Mesenchymal stem cell (in vitro differentiated cells and primary cell): ENCODE measurements around the gene ADGRL3.

ENCODE experiments used
- DNase-seq: peaks from one replicate; pipeline ENCODE4 v3.0.0-alpha.2; 2013
- H2AFZ ChIP-seq: one replicate; pipeline ENCODE4 v1.6.1; 2013; ENCODE audit warnings: low read depth, mild to moderate bottlenecking, control low read depth, inconsistent platforms, low read length, moderate library complexity
- H2AK5ac ChIP-seq: 2 replicates; pipeline ENCODE4 v1.6.1; 2013; ENCODE audit warnings: low read length, moderate library complexity, mild to moderate bottlenecking, inconsistent platforms; ENCODE audit not compliant: severe bottlenecking
- H2BK120ac ChIP-seq: one replicate; pipeline ENCODE4 v1.6.1; 2013; ENCODE audit warnings: low read depth, mild to moderate bottlenecking, inconsistent platforms, low read length, moderate library complexity
- H2BK12ac ChIP-seq, 2 experiments: one replicate each; pipeline ENCODE4 v1.6.1; 2013; ENCODE audit warnings: inconsistent platforms in 2 of 2, low read length in 2 of 2, mild to moderate bottlenecking in 2 of 2, moderate library complexity in 2 of 2, control low read depth in 1 of 2
- H2BK15ac ChIP-seq: one replicate; pipeline ENCODE4 v1.6.1; 2013; ENCODE audit warnings: mild to moderate bottlenecking, low read depth, inconsistent platforms; ENCODE audit not compliant: poor library complexity, severe bottlenecking
- H2BK5ac ChIP-seq: 2 replicates; pipeline ENCODE4 v1.6.1; 2013; ENCODE audit warnings: low read depth, mild to moderate bottlenecking, low read length, control low read depth, inconsistent platforms; ENCODE audit not compliant: poor library complexity, severe bottlenecking
- H3K14ac ChIP-seq, 2 experiments: one replicate each; pipeline ENCODE4 v1.6.1; 2013; ENCODE audit warnings: inconsistent platforms in 2 of 2, low read length in 2 of 2, control low read depth in 1 of 2, mild to moderate bottlenecking in 1 of 2, moderate library complexity in 1 of 2
- H3K18ac ChIP-seq, 2 experiments: one replicate each; pipeline ENCODE4 v1.6.1; 2013; ENCODE audit warnings: inconsistent platforms in 2 of 2, low read length in 2 of 2, control low read depth in 1 of 2, low read depth in 1 of 2, mild to moderate bottlenecking in 1 of 2
- H3K23ac ChIP-seq, 2 experiments: one replicate each; pipeline ENCODE4 v1.6.1; 2013; ENCODE audit warnings: inconsistent platforms in 2 of 2, low read length in 2 of 2, mild to moderate bottlenecking in 2 of 2, moderate library complexity in 2 of 2, control low read depth in 1 of 2
- H3K27ac ChIP-seq: 2 replicates; pipeline ENCODE4 v1.5.1; 2013; ENCODE audit warnings: mild to moderate bottlenecking, moderate library complexity, low read length, control low read depth, inconsistent platforms; ENCODE audit not compliant: poor library complexity, severe bottlenecking
- H3K27me3 ChIP-seq, 2 experiments: 2 replicates each; pipeline versions ENCODE4 v1.6.1 to v1.7.0; 2013; ENCODE audit warnings: low read length in 2 of 2, mild to moderate bottlenecking in 2 of 2, moderate library complexity in 2 of 2, control low read depth in 1 of 2, inconsistent platforms in 1 of 2; ENCODE audit not compliant: control insufficient read depth in 1 of 2, insufficient read depth in 1 of 2
- H3K36me3 ChIP-seq, 2 experiments: 2 replicates each; pipeline versions ENCODE4 v1.6.1 to v1.7.0; 2013; ENCODE audit warnings: low read length in 2 of 2, control low read depth in 1 of 2, inconsistent platforms in 1 of 2, low read depth in 1 of 2, mild to moderate bottlenecking in 1 of 2; ENCODE audit not compliant: insufficient read depth in 2 of 2, control insufficient read depth in 1 of 2
- H3K4ac ChIP-seq, 2 experiments: one replicate each; pipeline ENCODE4 v1.6.1; 2013; ENCODE audit warnings: inconsistent platforms in 2 of 2, low read length in 2 of 2, mild to moderate bottlenecking in 2 of 2, moderate library complexity in 2 of 2, control low read depth in 1 of 2, low read depth in 1 of 2
- H3K4me1 ChIP-seq: 2 replicates; pipeline ENCODE4 v1.6.1; 2013; ENCODE audit warnings: low read depth, low read length, control low read depth; ENCODE audit not compliant: control insufficient read depth, insufficient read depth
- H3K4me2 ChIP-seq: 2 replicates; pipeline ENCODE4 v1.6.1; 2013; ENCODE audit warnings: low read length, mild to moderate bottlenecking, inconsistent platforms; ENCODE audit not compliant: poor library complexity, severe bottlenecking
- H3K4me3 ChIP-seq, 2 experiments: 2 replicates each; pipeline versions ENCODE4 v1.5.1 to v1.7.0; 2013; ENCODE audit warnings: low read length in 2 of 2, mild to moderate bottlenecking in 2 of 2, control low read depth in 1 of 2, low read depth in 1 of 2; ENCODE audit not compliant: insufficient read depth in 1 of 2
- H3K79me1 ChIP-seq: replicated peaks from 2 replicates; pipeline ENCODE4 v1.6.1; 2013; ENCODE audit warnings: mild to moderate bottlenecking, control low read depth, low read length, inconsistent platforms; ENCODE audit not compliant: poor library complexity, severe bottlenecking
- H3K9ac ChIP-seq: 2 replicates; pipeline ENCODE4 v1.7.0; 2013; ENCODE audit warnings: mild to moderate bottlenecking, low read length, moderate library complexity
- H3K9me3 ChIP-seq: 2 replicates; pipeline ENCODE4 v1.7.0; 2013; ENCODE audit warnings: mild to moderate bottlenecking, low read length; ENCODE audit not compliant: control insufficient read depth
- H4K8ac ChIP-seq: one replicate; pipeline ENCODE4 v1.6.1; 2013; ENCODE audit warnings: inconsistent platforms, mild to moderate bottlenecking, low read length, moderate library complexity
- H4K91ac ChIP-seq: one replicate; pipeline ENCODE4 v1.6.1; 2013; ENCODE audit warnings: mild to moderate bottlenecking, low read length, inconsistent platforms
- WGBS: methylation state at CpG from one replicate; pipeline ENCODE4 v1.1.7; 2013; ENCODE audit warnings: mixed read lengths; 5-methylcytosine and 5-hydroxymethylcytosine counted together

Gene ADGRL3

DNA sequence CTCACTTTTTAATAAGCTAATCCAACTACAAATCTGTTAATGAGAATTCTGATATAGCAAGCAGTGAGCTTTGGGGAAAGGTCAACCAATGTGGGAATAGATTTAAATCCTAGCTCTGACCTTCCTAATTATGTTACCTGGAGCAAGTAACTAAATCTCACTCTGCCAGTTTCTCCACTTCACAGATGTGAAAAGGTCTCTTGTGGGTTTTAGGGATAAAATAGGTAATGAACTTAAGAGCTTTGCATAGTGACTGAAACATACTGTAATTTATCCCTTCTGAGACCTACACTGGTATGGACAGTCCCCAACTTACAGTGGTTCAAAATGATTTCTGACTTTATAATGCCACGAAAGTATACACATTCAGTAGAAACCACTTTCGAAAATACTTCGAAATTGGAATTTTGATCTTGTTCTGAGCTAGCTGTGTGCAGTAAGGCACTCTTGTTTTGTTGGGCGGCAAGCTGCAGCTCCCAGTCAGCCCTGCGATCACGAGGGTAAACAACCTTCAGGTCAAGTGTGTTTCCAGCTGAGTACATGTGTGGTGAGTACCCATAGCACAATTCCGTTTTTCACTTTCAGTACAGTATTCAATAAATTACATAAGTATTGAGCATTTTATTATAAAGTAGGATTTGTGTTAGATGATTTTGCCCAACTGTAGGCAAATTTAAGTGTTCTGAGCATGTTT, 93.7 kb downstream of the ADGRL3 start:
- Histone ChIP-seq H2AFZ (no peak overlapping the region), H3K23ac (no peak overlapping the region), H2BK15ac (no peak overlapping the region), H3K4ac (no peak overlapping the region), H3K36me3 (no peaks in the 10 kb centered on the region), H3K9ac (no peak overlapping the region), H3K9me3 (no peaks in the 10 kb centered on the region), H4K91ac (no peak overlapping the region), H3K14ac (no peak overlapping the region), H3K18ac (no peak overlapping the region), H2BK5ac (no peak overlapping the region), H3K4me2 (no peak overlapping the region), H3K79me1 (no peaks in the 10 kb centered on the region), H2BK120ac (no peak overlapping the region), H4K8ac (no peak overlapping the region), H2BK12ac (no peak overlapping the region), H2AK5ac (no peak overlapping the region), H3K4me1 (no peaks in the 10 kb centered on the region), H3K27me3 (no peaks in the 10 kb centered on the region), H3K27ac (no peak overlapping the region), H3K4me3 (no peak overlapping the region)
- WGBS, result 98% methylated on average over 4 of the region's 7 CpGs
- DNase-seq, result no peak

DNA sequence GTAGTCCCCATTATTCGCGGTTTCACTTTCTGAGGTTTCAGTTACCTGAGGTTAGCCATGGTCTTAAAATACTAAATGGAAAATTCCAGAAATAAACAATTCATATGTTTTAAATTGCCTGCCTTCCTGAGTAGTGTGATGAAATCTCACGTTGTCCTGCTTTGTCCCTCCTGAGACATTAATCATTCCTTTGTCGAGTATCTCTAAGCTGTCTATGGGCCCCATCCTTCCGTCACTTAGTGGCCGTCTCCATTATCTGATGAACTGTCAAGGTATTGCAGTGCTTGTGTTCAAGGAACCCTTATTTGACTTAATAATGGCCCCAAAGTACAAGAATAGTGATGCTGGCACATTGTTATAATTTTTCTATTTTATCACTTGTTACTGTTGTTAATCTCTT, 94.8 kb downstream of the ADGRL3 start:
- H2AFZ ChIP-seq, result no peak overlapping the region
- no peak overlapping the region for H3K9ac ChIP-seq
- H3K9me3 ChIP-seq, result no peaks in the 10 kb centered on the region
- no peaks in the 10 kb centered on the region for H3K27me3 ChIP-seq
- no peak overlapping the region for H2BK12ac ChIP-seq
- no peak overlapping the region for H3K14ac ChIP-seq
- 85% methylated on average over 3 of the region's 6 CpGs for WGBS
- no peak for DNase-seq
- H2BK5ac ChIP-seq, result no peak overlapping the region
- no peak overlapping the region for H2AK5ac ChIP-seq
- H3K4me2 ChIP-seq, result no peak overlapping the region
- H3K18ac ChIP-seq, result no peak overlapping the region
- no peak overlapping the region for H3K4me3 ChIP-seq
- no peaks in the 10 kb centered on the region for H3K36me3 ChIP-seq
- H3K27ac ChIP-seq, result no peak overlapping the region
- no peak overlapping the region for H2BK15ac ChIP-seq
- H3K4me1 ChIP-seq, result no peaks in the 10 kb centered on the region
- no peak overlapping the region for H2BK120ac ChIP-seq
- no peak overlapping the region for H4K91ac ChIP-seq
- no peak overlapping the region for H3K23ac ChIP-seq
- no peaks in the 10 kb centered on the region for H3K79me1 ChIP-seq
- H4K8ac ChIP-seq, result no peak overlapping the region
- H3K4ac ChIP-seq, result no peak overlapping the region

DNA sequence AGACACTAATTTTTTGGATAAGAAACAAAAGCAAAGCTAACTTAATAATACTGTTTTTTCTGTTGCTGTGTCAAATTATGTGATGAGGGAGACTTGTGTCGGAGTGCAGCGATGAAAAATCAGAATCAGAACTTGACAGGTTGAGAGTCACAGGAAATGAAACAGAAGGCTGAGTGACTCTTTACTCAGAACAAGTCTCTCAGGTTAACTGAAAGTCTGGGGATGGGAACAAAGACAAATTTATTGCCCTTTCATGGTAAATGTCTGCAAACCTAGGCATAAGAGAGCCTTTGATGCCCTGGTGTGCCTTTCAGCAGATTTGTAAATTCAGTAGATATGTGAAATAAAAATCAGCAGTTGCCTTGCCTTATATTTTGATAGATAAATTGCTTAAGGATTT, 96.0 kb downstream of the ADGRL3 start:
- H3K4me2 ChIP-seq, result no peak overlapping the region
- no peak overlapping the region for H3K14ac ChIP-seq
- no peak overlapping the region for H3K23ac ChIP-seq
- no peaks in the 10 kb centered on the region for H3K79me1 ChIP-seq
- H3K27me3 ChIP-seq, result no peaks in the 10 kb centered on the region
- H2BK15ac ChIP-seq, result no peak overlapping the region
- H3K9ac ChIP-seq, result no peak overlapping the region
- H4K91ac ChIP-seq, result no peak overlapping the region
- no peak overlapping the region for H2BK120ac ChIP-seq
- H3K27ac ChIP-seq, result no peak overlapping the region
- H2BK12ac ChIP-seq, result no peak overlapping the region
- 65% methylated on average over 2 of the region's 2 CpGs for WGBS
- H2AK5ac ChIP-seq, result no peak overlapping the region
- no peaks in the 10 kb centered on the region for H3K9me3 ChIP-seq
- H3K36me3 ChIP-seq, result no peaks in the 10 kb centered on the region
- H2AFZ ChIP-seq, result no peak overlapping the region
- no peak overlapping the region for H3K4ac ChIP-seq
- no peak overlapping the region for H4K8ac ChIP-seq
- H3K4me1 ChIP-seq, result no peaks in the 10 kb centered on the region
- H3K4me3 ChIP-seq, result no peak overlapping the region
- no peak overlapping the region for H2BK5ac ChIP-seq
- no peak overlapping the region for H3K18ac ChIP-seq
- no peak for DNase-seq

DNA sequence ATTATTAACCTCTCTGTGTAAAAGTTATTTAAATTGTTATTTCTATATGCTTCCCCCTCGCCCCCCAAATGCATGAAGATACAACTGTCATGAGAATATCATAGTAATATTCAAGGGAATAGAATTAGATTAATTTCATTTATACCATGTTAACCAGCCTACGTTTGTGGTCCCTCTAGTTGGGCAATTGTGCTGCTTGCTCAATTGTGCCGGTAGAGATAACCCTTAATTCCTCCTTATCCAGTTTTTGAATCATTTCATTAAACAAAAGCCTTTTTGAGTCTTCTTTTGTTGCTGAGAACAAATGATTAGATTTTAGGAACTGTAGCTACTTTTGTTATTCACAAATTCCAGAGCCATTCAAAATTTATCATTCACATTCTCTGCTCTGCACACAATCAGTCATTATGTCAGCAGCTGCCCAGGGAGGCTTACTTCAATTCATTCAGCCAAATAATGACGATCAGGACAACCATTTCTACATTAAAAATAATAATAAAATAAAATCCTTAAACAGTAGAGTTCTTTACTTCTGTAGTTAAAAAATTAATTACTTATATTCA, 98.1 kb downstream of the ADGRL3 start:
- H2AFZ ChIP-seq, result no peak overlapping the region
- no peaks in the 10 kb centered on the region for H3K9me3 ChIP-seq
- H2BK120ac ChIP-seq, result no peak overlapping the region
- H3K23ac ChIP-seq, result no peak overlapping the region
- H4K8ac ChIP-seq, result no peak overlapping the region
- no peaks in the 10 kb centered on the region for H3K79me1 ChIP-seq
- no peak overlapping the region for H3K18ac ChIP-seq
- no peaks in the 10 kb centered on the region for H3K27me3 ChIP-seq
- H2AK5ac ChIP-seq, result no peak overlapping the region
- H4K91ac ChIP-seq, result no peak overlapping the region
- H3K14ac ChIP-seq, result no peak overlapping the region
- no peak overlapping the region for H2BK5ac ChIP-seq
- no peaks in the 10 kb centered on the region for H3K4me1 ChIP-seq
- DNase-seq, result no peak
- no peak overlapping the region for H2BK15ac ChIP-seq
- H3K27ac ChIP-seq, result no peak overlapping the region
- no peaks in the 10 kb centered on the region for H3K36me3 ChIP-seq
- H3K4ac ChIP-seq, result no peak overlapping the region
- H2BK12ac ChIP-seq, result no peak overlapping the region
- no peak overlapping the region for H3K4me3 ChIP-seq
- WGBS, result no CpG with 5 or more reads among the region's 4 CpGs
- H3K4me2 ChIP-seq, result no peak overlapping the region
- no peak overlapping the region for H3K9ac ChIP-seq
